SK-N-SH (cell line): ENCODE measurements around the gene TTC7B. TPM values are rescaled to one million over a fixed set of nuclear protein-coding genes. Genes with fewer than 3 reads are reported as not detected.

Experiments
- CTCF ChIA-PET: fragments of 300-600, 350-600 bp; formaldehyde crosslinking; extraction: SDS; loops from one replicate; lab custom pipeline; 2021; lab: Yijun Ruan, JAX
- POLR2A ChIA-PET: fragments of 350-600 bp; sonication (Branson Sonifier 250); formaldehyde crosslinking; extraction: SDS; loops from one replicate; lab custom pipeline; 2020; ENCODE audit warnings: antibody characterized with exemption, inconsistent platforms; lab: Yijun Ruan, JAX
- DNase-seq: peaks from one replicate; pipeline ENCODE4 v3.0.0; 2012
- H2AFZ ChIP-seq: fragments of 200-600 bp; sonication (generic); 2 replicates; pipeline ENCODE4 v1.8.1; 2016; ENCODE audit warnings: antibody characterized with exemption, mild to moderate bottlenecking, low read depth
- H3F3A ChIP-seq: fragments of 200-600 bp; sonication (generic); replicated peaks from 2 replicates; pipeline ENCODE3; 2016; ENCODE audit warnings: antibody characterized with exemption, mild to moderate bottlenecking; ENCODE audit not compliant: insufficient read depth
- H3K27ac ChIP-seq, 2 experiments: fragments of 200-500 bp in 1 of 2; fragments of 200-600 bp in 1 of 2; sonication (Bioruptor generic) in 1 of 2; sonication (generic), shearing (Covaris generic) in 1 of 2; 2 replicates each; pipeline versions ENCODE4 v1.5.1 to v1.6.1; 2014 to 2016; ENCODE audit warnings: low read depth in 2 of 2, inconsistent platforms in 1 of 2, low read length in 1 of 2, mild to moderate bottlenecking in 1 of 2, mixed read lengths in 1 of 2
- H3K27me3 ChIP-seq: fragments of 200-600 bp; sonication (generic), shearing (Covaris generic); 2 replicates; pipeline ENCODE4 v1.6.1; 2016; ENCODE audit warnings: mixed run types; ENCODE audit not compliant: insufficient read depth
- H3K36me3 ChIP-seq, 2 experiments: fragments of 200-500 bp in 1 of 2; fragments of 200-600 bp in 1 of 2; sonication (Bioruptor generic) in 1 of 2; sonication (generic) in 1 of 2; replicated peaks in 1 of 2; 2 replicates each; pipeline versions ENCODE3 to v1.5.1; 2014 to 2016; ENCODE audit warnings: low read length in 1 of 2, mild to moderate bottlenecking in 1 of 2; ENCODE audit not compliant: insufficient read depth in 2 of 2, control insufficient read depth in 1 of 2
- H3K4me1 ChIP-seq, 2 experiments: fragments of 200-500 bp in 1 of 2; fragments of 200-600 bp in 1 of 2; sonication (Bioruptor generic) in 1 of 2; sonication (generic), shearing (Covaris generic) in 1 of 2; 2 replicates each; pipeline versions ENCODE4 v1.5.1 to v1.6.1; 2014 to 2016; ENCODE audit warnings: low read depth in 1 of 2, low read length in 1 of 2, mixed run types in 1 of 2; ENCODE audit not compliant: insufficient read depth in 2 of 2, control insufficient read depth in 1 of 2
- H3K4me2 ChIP-seq: fragments of 200-600 bp; sonication (generic), shearing (Covaris generic); 2 replicates; pipeline ENCODE4 v1.6.1; 2017; ENCODE audit warnings: mixed run types
- H3K4me3 ChIP-seq, 2 experiments: fragments of 200-500 bp in 1 of 2; fragments of 200-600 bp in 1 of 2; sonication (Bioruptor generic) in 1 of 2; sonication (generic), shearing (Covaris generic) in 1 of 2; 2 replicates each; pipeline versions ENCODE4 v1.5.1 to v1.8.1; 2014 to 2016; ENCODE audit warnings: low read depth in 2 of 2, inconsistent platforms in 1 of 2, low read length in 1 of 2, mild to moderate bottlenecking in 1 of 2, mixed read lengths in 1 of 2, moderate library complexity in 1 of 2
- H3K79me2 ChIP-seq: fragments of 200-600 bp; sonication (generic); 2 replicates; pipeline ENCODE4 v1.8.1; 2017; ENCODE audit warnings: mild to moderate bottlenecking; ENCODE audit not compliant: insufficient read depth
- H3K9ac ChIP-seq: fragments of 200-600 bp; sonication (generic); 2 replicates; pipeline ENCODE4 v1.6.1; 2017; ENCODE audit warnings: mixed run types
- H3K9me2 ChIP-seq: fragments of 200-600 bp; sonication (generic); 2 replicates; pipeline ENCODE4 v1.6.1; 2017; ENCODE audit warnings: mixed run types
- H3K9me3 ChIP-seq: fragments of 200-600 bp; sonication (generic); 2 replicates; pipeline ENCODE4 v1.6.1; 2017; ENCODE audit warnings: mixed run types, mild to moderate bottlenecking, moderate library complexity
- H4K20me1 ChIP-seq: fragments of 200-600 bp; sonication (generic); 2 replicates; pipeline ENCODE4 v1.6.1; 2017; ENCODE audit warnings: mild to moderate bottlenecking, mixed run types; ENCODE audit not compliant: insufficient read depth
- CHD2 ChIP-seq: fragments of 150-350 bp; IDR thresholded peaks from 2 replicates; pipeline ENCODE4 v1.6.1; 2018; ENCODE audit warnings: low read length; ENCODE audit not compliant: partially characterized antibody
- ELF1 ChIP-seq: IDR thresholded peaks from 2 replicates; pipeline ENCODE4 v1.4.0; 2012
- EP300 ChIP-seq, 2 experiments: IDR thresholded peaks; 2 replicates each; pipeline versions ENCODE4 v1.4.0 to v1.6.1; 2012; ENCODE audit warnings: borderline replicate concordance in 1 of 2, low read depth in 1 of 2, low read length in 1 of 2
- FOSL2 ChIP-seq: IDR thresholded peaks from 2 replicates; pipeline ENCODE4 v1.4.0; 2012; ENCODE audit warnings: low read depth, mild to moderate bottlenecking, moderate library complexity, borderline replicate concordance
- FOXJ3 ChIP-seq: sonication (generic); formaldehyde crosslinking; IDR thresholded peaks from 2 replicates; pipeline ENCODE4 v1.5.1; 2020; ENCODE audit warnings: mild to moderate bottlenecking, missing genetic modification reagents
- GATA2 ChIP-seq: sonication (generic); formaldehyde crosslinking; IDR thresholded peaks from 2 replicates; pipeline ENCODE4 v1.5.0; 2020; ENCODE audit warnings: mild to moderate bottlenecking, missing genetic modification reagents
- MEF2A ChIP-seq: IDR thresholded peaks from 2 replicates; pipeline ENCODE4 v1.4.0; 2012; ENCODE audit warnings: low read depth, borderline replicate concordance
- RCOR1 ChIP-seq: fragments of 150-350 bp; IDR thresholded peaks from 2 replicates; pipeline ENCODE4 v1.6.1; 2017; ENCODE audit warnings: antibody characterized with exemption, low read length
- RXRA ChIP-seq: IDR thresholded peaks from 2 replicates; pipeline ENCODE4 v1.4.0; 2012; ENCODE audit warnings: low read depth, mild to moderate bottlenecking, borderline replicate concordance
- SIN3A ChIP-seq: IDR thresholded peaks from 2 replicates; pipeline ENCODE4 v1.6.1; 2012; ENCODE audit warnings: low read depth, mild to moderate bottlenecking, low read length, moderate library complexity, borderline replicate concordance
- SMC3 ChIP-seq: IDR thresholded peaks from 2 replicates; pipeline ENCODE4 v1.6.1; 2012; ENCODE audit warnings: low read depth, low read length, improper control_type of control experiment
- TAF1 ChIP-seq: IDR thresholded peaks from 2 replicates; pipeline ENCODE4 v1.6.1; 2012; ENCODE audit warnings: low read depth, mild to moderate bottlenecking, low read length, moderate library complexity, borderline replicate concordance
- TCF12 ChIP-seq: IDR thresholded peaks from 2 replicates; pipeline ENCODE4 v1.4.0; 2012
- YY1 ChIP-seq: IDR thresholded peaks from 2 replicates; pipeline ENCODE4 v1.4.0; 2012; ENCODE audit warnings: low read depth, mild to moderate bottlenecking
- WGBS: methylation state at CpG from one replicate; pipeline ENCODE4 v1.1.6; 2017; ENCODE audit warnings: low lambda C conversion rate; 5-methylcytosine and 5-hydroxymethylcytosine counted together
- polyA plus RNA-seq, 3 experiments: library from polyadenylated mRNA; depleted of rRNA; stranded (reverse); fragments of >200 nt; gene quantifications; 2 replicates each; pipeline ENCODE4 v1.2.3, GENCODE V29; 2012
- TF ChIP-seq, protein P1 (sequence below): IDR thresholded peaks from 2 replicates; pipeline ENCODE4 v1.6.1; 2012; ENCODE audit warnings: mild to moderate bottlenecking, low read depth, low read length, moderate library complexity
- TF ChIP-seq, protein P2 (sequence below): fragments of 150-350 bp; IDR thresholded peaks from 2 replicates; pipeline ENCODE4 v1.6.1; 2017; ENCODE audit warnings: antibody characterized with exemption, low read length, low read depth, borderline replicate concordance
- TF ChIP-seq, protein P3 (sequence below): IDR thresholded peaks from 2 replicates; pipeline ENCODE4 v1.4.0; 2012; ENCODE audit warnings: low read depth

The TTC7B gene
- polyA plus RNA-seq, 1 of the 3 experiments (the other 2 are of a cell fraction), result 43.1 TPM

DNA sequence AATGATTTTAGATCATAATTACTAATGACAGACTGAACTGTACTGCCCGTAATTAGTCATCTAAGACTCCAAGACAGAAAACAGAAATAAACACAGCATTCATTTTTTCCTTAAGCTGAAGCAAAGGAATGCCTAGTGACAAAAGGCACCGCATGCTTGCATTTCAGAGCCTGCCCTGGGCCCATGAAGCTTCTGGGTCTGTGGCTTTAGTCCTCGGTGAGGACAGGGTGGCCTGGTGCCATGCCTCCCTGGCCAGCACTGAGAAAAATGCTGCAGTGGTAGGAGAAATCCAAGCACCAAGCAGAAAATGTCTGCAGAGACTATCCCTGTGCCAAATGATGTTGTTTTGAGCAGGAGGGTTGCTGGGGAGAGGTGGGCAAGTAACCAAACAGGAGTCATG lies 247.8 kb downstream of the TTC7B start (continued):
- TF ChIP-seq, protein P1, sequence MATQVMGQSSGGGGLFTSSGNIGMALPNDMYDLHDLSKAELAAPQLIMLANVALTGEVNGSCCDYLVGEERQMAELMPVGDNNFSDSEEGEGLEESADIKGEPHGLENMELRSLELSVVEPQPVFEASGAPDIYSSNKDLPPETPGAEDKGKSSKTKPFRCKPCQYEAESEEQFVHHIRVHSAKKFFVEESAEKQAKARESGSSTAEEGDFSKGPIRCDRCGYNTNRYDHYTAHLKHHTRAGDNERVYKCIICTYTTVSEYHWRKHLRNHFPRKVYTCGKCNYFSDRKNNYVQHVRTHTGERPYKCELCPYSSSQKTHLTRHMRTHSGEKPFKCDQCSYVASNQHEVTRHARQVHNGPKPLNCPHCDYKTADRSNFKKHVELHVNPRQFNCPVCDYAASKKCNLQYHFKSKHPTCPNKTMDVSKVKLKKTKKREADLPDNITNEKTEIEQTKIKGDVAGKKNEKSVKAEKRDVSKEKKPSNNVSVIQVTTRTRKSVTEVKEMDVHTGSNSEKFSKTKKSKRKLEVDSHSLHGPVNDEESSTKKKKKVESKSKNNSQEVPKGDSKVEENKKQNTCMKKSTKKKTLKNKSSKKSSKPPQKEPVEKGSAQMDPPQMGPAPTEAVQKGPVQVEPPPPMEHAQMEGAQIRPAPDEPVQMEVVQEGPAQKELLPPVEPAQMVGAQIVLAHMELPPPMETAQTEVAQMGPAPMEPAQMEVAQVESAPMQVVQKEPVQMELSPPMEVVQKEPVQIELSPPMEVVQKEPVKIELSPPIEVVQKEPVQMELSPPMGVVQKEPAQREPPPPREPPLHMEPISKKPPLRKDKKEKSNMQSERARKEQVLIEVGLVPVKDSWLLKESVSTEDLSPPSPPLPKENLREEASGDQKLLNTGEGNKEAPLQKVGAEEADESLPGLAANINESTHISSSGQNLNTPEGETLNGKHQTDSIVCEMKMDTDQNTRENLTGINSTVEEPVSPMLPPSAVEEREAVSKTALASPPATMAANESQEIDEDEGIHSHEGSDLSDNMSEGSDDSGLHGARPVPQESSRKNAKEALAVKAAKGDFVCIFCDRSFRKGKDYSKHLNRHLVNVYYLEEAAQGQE, result no peak

DNA sequence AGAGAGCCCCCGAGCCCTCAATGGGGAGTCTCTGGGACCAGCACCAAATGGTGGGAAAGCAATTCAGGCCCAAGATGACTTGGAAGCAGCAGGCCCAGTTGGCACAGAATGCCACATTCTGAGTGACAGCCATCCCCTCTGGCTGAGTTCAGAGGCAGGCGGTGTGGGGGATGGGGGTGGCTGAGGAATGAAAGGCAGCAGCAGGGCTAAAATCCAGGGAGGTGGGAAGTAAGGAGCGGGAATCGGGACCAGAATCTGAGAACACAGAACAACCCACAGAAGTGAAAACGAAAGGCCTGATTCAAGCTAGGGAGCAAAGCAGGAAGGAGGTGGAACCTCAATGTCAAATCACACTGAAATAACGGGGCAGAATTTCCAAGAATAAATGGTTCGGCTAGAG lies 248.2 kb downstream of the TTC7B start:
- no peaks in the 10 kb centered on the region for H3K27me3 ChIP-seq
- CTCF ChIA-PET, result interaction anchor here (0.8 kb wide), 1 partner anchor 38 kb away, joined by 3 read pairs; no protein-coding TSS in a partner anchor
- TF ChIP-seq, protein P2, sequence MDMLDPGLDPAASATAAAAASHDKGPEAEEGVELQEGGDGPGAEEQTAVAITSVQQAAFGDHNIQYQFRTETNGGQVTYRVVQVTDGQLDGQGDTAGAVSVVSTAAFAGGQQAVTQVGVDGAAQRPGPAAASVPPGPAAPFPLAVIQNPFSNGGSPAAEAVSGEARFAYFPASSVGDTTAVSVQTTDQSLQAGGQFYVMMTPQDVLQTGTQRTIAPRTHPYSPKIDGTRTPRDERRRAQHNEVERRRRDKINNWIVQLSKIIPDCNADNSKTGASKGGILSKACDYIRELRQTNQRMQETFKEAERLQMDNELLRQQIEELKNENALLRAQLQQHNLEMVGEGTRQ, result no peak
- TF ChIP-seq FOSL2, result no peak
- TF ChIP-seq, protein P3, sequence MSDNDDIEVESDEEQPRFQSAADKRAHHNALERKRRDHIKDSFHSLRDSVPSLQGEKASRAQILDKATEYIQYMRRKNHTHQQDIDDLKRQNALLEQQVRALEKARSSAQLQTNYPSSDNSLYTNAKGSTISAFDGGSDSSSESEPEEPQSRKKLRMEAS, result no peak
- TF ChIP-seq EP300 (IDR thresholded peaks at IDR 0.05; ENCODE audit: borderline replicate concordance in 1 of 2, low read depth in 1 of 2, low read length in 1 of 2), result no peak
- TF ChIP-seq MEF2A, result no peak
- H3K9ac ChIP-seq, result no peak overlapping the region
- no peaks in the 10 kb centered on the region for H4K20me1 ChIP-seq
- H3K36me3 ChIP-seq, result peaks cover 3 to 4% of the 10 kb centered on the region in 2 experiments
- H3K79me2 ChIP-seq, result no peaks in the 10 kb centered on the region
- no peak for DNase-seq
- POLR2A ChIA-PET, result no interaction called here
- 95% methylated on average over 7 of the region's 7 CpGs for WGBS
- no peak overlapping the region for H3K4me2 ChIP-seq
- H3K4me3 ChIP-seq, result no peak overlapping the region
- no peak overlapping the region for H2AFZ ChIP-seq
- no peaks in the 10 kb centered on the region for H3K9me3 ChIP-seq
- H3F3A ChIP-seq, result no peaks in the 10 kb centered on the region
- no peak overlapping the region for H3K27ac ChIP-seq
- no peaks in the 10 kb centered on the region for H3K9me2 ChIP-seq
- peaks cover 0 to 4% of the 10 kb centered on the region in 2 experiments; a peak in 1 of 4 replicates for H3K4me1 ChIP-seq

DNA sequence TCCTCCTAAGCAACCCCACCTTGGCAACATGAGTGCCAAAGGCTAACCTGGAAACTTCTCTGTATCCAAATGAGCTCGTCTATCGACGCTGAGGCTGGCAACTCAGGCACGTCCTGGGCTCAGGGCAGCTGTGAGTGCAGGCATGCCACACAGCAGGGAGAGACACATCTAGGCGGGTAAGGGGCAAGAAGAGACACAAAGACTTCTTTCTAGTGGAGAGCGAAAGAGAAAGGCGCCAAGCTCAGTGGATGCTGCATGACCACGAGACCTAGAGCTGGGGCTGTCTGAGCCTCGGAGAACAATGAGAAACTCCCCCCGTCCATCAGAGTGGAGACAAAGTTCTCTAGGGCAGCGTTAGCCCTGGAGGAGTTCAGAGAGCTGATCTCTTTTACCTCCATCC lies 249.0 kb downstream of the TTC7B start:
- no peaks in the 10 kb centered on the region for H3K27me3 ChIP-seq
- WGBS, result 93% methylated on average over 11 of the region's 11 CpGs
- peaks cover 0 to 4% of the 10 kb centered on the region in 2 experiments; a peak in 1 of 4 replicates for H3K4me1 ChIP-seq
- H3K9ac ChIP-seq, result no peak overlapping the region
- TF ChIP-seq, protein P3, result no peak
- no peak for TF ChIP-seq GATA2
- no peak for TF ChIP-seq FOXJ3 (CRISPR knock-in tag)
- TF ChIP-seq RCOR1, result no peak
- TF ChIP-seq, protein P1, result no peak
- no peak for TF ChIP-seq ELF1
- TF ChIP-seq TCF12, result no peak
- TF ChIP-seq SIN3A, result no peak
- no peak for TF ChIP-seq YY1
- TF ChIP-seq FOSL2, result no peak
- no peak for TF ChIP-seq MEF2A
- no peak for TF ChIP-seq TAF1
- TF ChIP-seq CHD2, result no peak
- TF ChIP-seq RXRA, result no peak
- no peak for TF ChIP-seq SMC3
- no peak overlapping the region for H3K4me3 ChIP-seq
- no peaks in the 10 kb centered on the region for H3F3A ChIP-seq
- DNase-seq, result no peak
- no peak overlapping the region for H3K4me2 ChIP-seq
- H2AFZ ChIP-seq, result no peak overlapping the region
- H3K36me3 ChIP-seq, result peaks cover under 1 to 3% of the 10 kb centered on the region in 2 experiments
- no peaks in the 10 kb centered on the region for H3K9me3 ChIP-seq
- no peaks in the 10 kb centered on the region for H3K79me2 ChIP-seq
- POLR2A ChIA-PET, result no interaction called here
- H3K9me2 ChIP-seq, result no peaks in the 10 kb centered on the region
- 0 out of 2 replicates have a peak, but pooled peaks cover under 1% of the 10 kb centered on the region for H4K20me1 ChIP-seq
- CTCF ChIA-PET, result no interaction called here
- H3K27ac ChIP-seq, result no peak overlapping the region
